Activated CD8-positive, alpha-beta memory T cell treated with anti-CD3 and anti-CD28 coated beads for 36 hours (primary cell): ENCODE results near the gene FREM1. TPM values are rescaled to one million over a fixed set of nuclear protein-coding genes. Genes with fewer than 3 reads are reported as not detected.

Source experiments
- CTCF ChIA-PET: fragments of 350-600 bp; sonication (Branson Sonifier 250); formaldehyde crosslinking; loops from one replicate; lab custom pipeline; 2021; ENCODE audit warnings: antibody characterized with exemption; lab: Charles Lee
- POLR2A ChIA-PET: fragments of 350-600 bp; sonication (Branson Sonifier 250); formaldehyde crosslinking; loops from one replicate; lab custom pipeline; 2021; ENCODE audit warnings: antibody characterized with exemption; lab: Charles Lee
- total RNA-seq, 2 experiments: library from RNA; stranded (reverse); gene quantifications; one replicate each; pipeline ENCODE4 v1.2.3, GENCODE V29; 2021

Gene FREM1
- total RNA-seq, 2 experiments from 2014 or later, result not detected

- ChIA-PET POLR2A (no interaction called here), CTCF (no interaction called here)
Observed at GRCh38 chr9:14687042-14687719, 223.0 kb downstream of the FREM1 start.

GRCh38 chr9:14686168-14686567, 224.1 kb downstream of the FREM1 start:
- ChIA-PET POLR2A (no interaction called here), CTCF (no interaction called here)

Other genes with a start within 250 kb of the FREM1 start
- gene ZDHHC21, start 217.0 kb downstream of the FREM1 start, total RNA-seq, result 1 to 10 TPM; 6.6 to 7.5 TPM
- not detected for gene CER1, start 187.7 kb downstream of the FREM1 start, total RNA-seq